DMS114 treated with DMSO at 0.1 percent for 48 hours (cell line): ENCODE measurements around the gene EFR3B.
"Not testable (repeated sequence)": the region's sequence is repeated elsewhere in the genome, so short reads cannot be mapped to it uniquely, and the experiment has no call there.

Source experiments
- DNase-seq: peaks from one replicate; lab custom pipeline; 2025; ENCODE audit not compliant: unreplicated experiment; lab: John Stamatoyannopoulos, UW

The EFR3B gene

GRCh38 chr2:25141120-25141519, 99.2 kb downstream of the EFR3B start:
- no peak for DNase-seq

- DNase-seq, result no peak
These were observed 103.9 kb downstream of the EFR3B start for GRCh38 chr2:25145803-25146202.

GRCh38 chr2:25146896-25147295, 105.0 kb downstream of the EFR3B start:
- DNase-seq, result no peak

- DNase-seq, result no peak
These were observed 107.8 kb downstream of the EFR3B start for GRCh38 chr2:25149646-25150045.

- DNase-seq, result not testable (repeated sequence)
These were observed 109.1 kb downstream of the EFR3B start for GRCh38 chr2:25150993-25151392.

GRCh38 chr2:25151718-25152117, 109.8 kb downstream of the EFR3B start:
- DNase-seq, result no peak

GRCh38 chr2:25155401-25155800, 113.5 kb downstream of the EFR3B start:
- no peak for DNase-seq

- no peak for DNase-seq
These were observed 116.4 kb downstream of the EFR3B start for GRCh38 chr2:25158096-25158852.

GRCh38 chr2:25159949-25160348, 118.1 kb downstream of the EFR3B start:
- DNase-seq, result no peak

- DNase-seq, result no peak
These were observed 118.5 kb downstream of the EFR3B start for GRCh38 chr2:25160376-25160775.

- no peak for DNase-seq
These were observed 119.3 kb downstream of the EFR3B start for GRCh38 chr2:25161055-25161781.

- not testable (repeated sequence) for DNase-seq
These were observed 120.2 kb downstream of the EFR3B start for GRCh38 chr2:25162061-25162460.

GRCh38 chr2:25164561-25164960, 122.7 kb downstream of the EFR3B start:
- DNase-seq, result no peak

GRCh38 chr2:25165992-25166875, 124.4 kb downstream of the EFR3B start:
- DNase-seq, result no peak

- no peak for DNase-seq
These were observed 126.6 kb downstream of the EFR3B start, which contains the start of gene POMC for GRCh38 chr2:25168256-25169072. Gene POMC (minus strand): TSS chr2:25168580. CDS start chr2:25164772, 3,808 bp downstream.

GRCh38 chr2:25169073-25169470, 127.2 kb downstream of the EFR3B start:
- no peak for DNase-seq

GRCh38 chr2:25170888-25171287, 129.0 kb downstream of the EFR3B start:
- no peak for DNase-seq

- no peak for DNase-seq
These were observed 131.8 kb downstream of the EFR3B start for GRCh38 chr2:25173719-25174118.

- no peak for DNase-seq
These were observed 132.5 kb downstream of the EFR3B start for GRCh38 chr2:25174192-25174861.

GRCh38 chr2:25176138-25176537, 134.3 kb downstream of the EFR3B start:
- no peak for DNase-seq
